ENCODE data around the gene ACADVL.

The ACADVL gene

DNA sequence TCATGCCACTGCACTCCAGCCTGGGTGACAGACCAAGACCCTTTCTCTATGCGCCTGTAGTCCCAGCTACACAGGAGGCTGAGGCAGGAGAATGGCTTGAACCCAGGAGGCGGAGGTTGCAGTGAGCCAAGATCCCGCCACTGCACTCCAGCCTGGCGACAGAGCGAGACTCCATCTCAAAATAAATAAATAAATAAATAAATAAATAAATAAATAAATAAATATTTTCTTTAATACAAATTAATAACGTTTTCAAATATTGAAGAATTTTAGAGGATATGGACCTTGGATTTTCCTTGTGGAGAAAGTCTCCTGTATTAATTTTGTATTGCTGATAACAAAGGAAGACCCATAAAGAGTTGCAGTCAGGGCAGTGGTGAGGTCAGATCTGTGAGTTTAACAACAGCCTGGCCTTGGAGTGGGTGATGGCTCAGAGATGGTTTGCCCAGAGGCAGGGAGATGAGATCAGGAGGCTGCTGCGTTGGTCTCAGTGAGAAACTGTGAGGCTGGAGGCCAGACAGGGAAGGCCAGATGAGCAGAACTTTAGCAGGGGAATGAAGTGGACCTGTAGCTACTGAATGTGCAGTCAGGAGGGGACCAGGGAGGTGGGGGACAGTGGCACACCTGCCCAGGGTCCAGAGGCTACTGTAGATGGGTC is 36.2 kb upstream of the ACADVL start:
- Histone ChIP-seq H3K9me3 (ENCODE audit: insufficient read depth, low read length) (no peaks in the 10 kb centered on the region), H3K9ac (ENCODE audit: insufficient read length, low read depth) (no peak overlapping the region), H3K27me3 (ENCODE audit: insufficient read depth, insufficient read length) (no peaks in the 10 kb centered on the region), H3K36me3 (ENCODE audit: insufficient read depth, insufficient read length, low read length) (peaks cover 3% of the 10 kb centered on the region), H3K4me1 (ENCODE audit: insufficient read depth, insufficient read length) (no peaks in the 10 kb centered on the region), H3K4me3 (ENCODE audit: insufficient read length, low read depth) (no peak overlapping the region)
- DNase-seq (ENCODE audit: low read depth, low spot score): no peak
- TF ChIP-seq SUZ12 (IDR thresholded peaks at IDR 0.05; ENCODE audit: extremely low read depth, insufficient read depth, insufficient read length) (no peak), YY1 (IDR thresholded peaks at IDR 0.05; ENCODE audit: insufficient read depth, insufficient read length) (no peak), ZNF274 (IDR thresholded peaks at IDR 0.05; ENCODE audit: low read depth, low read length) (no peak)

DNA sequence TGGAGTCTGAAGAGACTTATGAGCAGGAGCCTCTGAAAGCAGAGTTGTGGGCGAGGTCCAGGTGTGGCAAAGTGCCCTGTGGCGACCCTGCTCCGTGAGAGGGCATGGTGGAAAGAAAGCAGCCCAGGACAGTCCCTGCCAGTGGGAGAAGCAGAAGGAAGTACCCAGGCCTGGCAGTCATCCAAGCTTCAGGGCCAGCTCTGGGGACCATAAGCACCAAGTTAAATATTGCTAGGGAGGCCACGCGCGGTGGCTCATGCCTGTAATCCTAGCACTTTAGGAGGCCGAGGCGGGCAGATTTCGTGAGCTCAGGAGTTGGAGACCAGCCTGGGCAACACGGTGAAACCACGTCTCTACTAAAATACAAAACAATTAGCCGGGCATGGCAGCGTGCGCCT is 35.6 kb upstream of the ACADVL start:
- Histone ChIP-seq H3K36me3 (ENCODE audit: insufficient read depth, insufficient read length, low read length) (peaks cover 3% of the 10 kb centered on the region), H3K9me3 (ENCODE audit: insufficient read depth, low read length) (no peaks in the 10 kb centered on the region), H3K4me3 (ENCODE audit: insufficient read length, low read depth) (no peak overlapping the region), H3K27me3 (ENCODE audit: insufficient read depth, insufficient read length) (no peaks in the 10 kb centered on the region), H3K9ac (ENCODE audit: insufficient read length, low read depth) (no peak overlapping the region), H3K4me1 (ENCODE audit: insufficient read depth, insufficient read length) (no peaks in the 10 kb centered on the region)
- TF ChIP-seq YY1 (IDR thresholded peaks at IDR 0.05; ENCODE audit: insufficient read depth, insufficient read length) (no peak), ZNF274 (IDR thresholded peaks at IDR 0.05; ENCODE audit: low read depth, low read length) (no peak), SUZ12 (IDR thresholded peaks at IDR 0.05; ENCODE audit: extremely low read depth, insufficient read depth, insufficient read length) (no peak)
- DNase-seq (ENCODE audit: low read depth, low spot score): no peak

DNA sequence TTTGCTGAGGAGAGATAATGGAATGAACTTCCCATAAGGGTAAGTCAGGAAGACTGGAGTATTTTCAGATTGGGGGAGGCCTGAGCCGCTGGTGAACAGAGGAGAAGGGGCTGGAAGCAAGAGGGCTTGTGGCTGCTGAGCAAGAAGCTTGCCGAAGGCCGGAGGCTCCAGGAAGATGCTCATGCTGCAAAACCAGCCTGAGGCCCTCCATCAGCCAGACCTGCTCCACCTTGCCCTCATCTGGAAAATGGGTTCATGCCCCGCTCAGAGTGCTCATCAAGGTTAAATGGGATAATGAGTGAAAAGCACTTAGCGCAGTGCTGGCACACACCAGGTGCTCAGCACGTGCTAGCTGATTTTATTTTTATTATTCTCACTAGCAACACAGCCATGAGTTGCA is 35.1 kb upstream of the ACADVL start:
- H3K4me3 ChIP-seq (ENCODE audit: insufficient read length, low read depth): no peak overlapping the region
- TF ChIP-seq YY1 (IDR thresholded peaks at IDR 0.05; ENCODE audit: insufficient read depth, insufficient read length) (no peak), ZNF274 (IDR thresholded peaks at IDR 0.05; ENCODE audit: low read depth, low read length) (no peak), SUZ12 (IDR thresholded peaks at IDR 0.05; ENCODE audit: extremely low read depth, insufficient read depth, insufficient read length) (no peak)
- no peak overlapping the region for H3K9ac ChIP-seq (ENCODE audit: insufficient read length, low read depth)
- no peaks in the 10 kb centered on the region for H3K27me3 ChIP-seq (ENCODE audit: insufficient read depth, insufficient read length)
- H3K9me3 ChIP-seq (ENCODE audit: insufficient read depth, low read length): no peaks in the 10 kb centered on the region
- H3K4me1 ChIP-seq (ENCODE audit: insufficient read depth, insufficient read length): no peaks in the 10 kb centered on the region
- H3K36me3 ChIP-seq (ENCODE audit: insufficient read depth, insufficient read length, low read length): peaks cover 3% of the 10 kb centered on the region
- no peak for DNase-seq (ENCODE audit: low read depth, low spot score)

- TF ChIP-seq ZNF274 (IDR thresholded peaks at IDR 0.05; ENCODE audit: low read depth, low read length) (no peak), SUZ12 (IDR thresholded peaks at IDR 0.05; ENCODE audit: extremely low read depth, insufficient read depth, insufficient read length) (no peak), YY1 (IDR thresholded peaks at IDR 0.05; ENCODE audit: insufficient read depth, insufficient read length) (no peak)
- H3K27me3 ChIP-seq (ENCODE audit: insufficient read depth, insufficient read length): no peaks in the 10 kb centered on the region
- H3K4me3 ChIP-seq (ENCODE audit: insufficient read length, low read depth): no peak overlapping the region
- H3K4me1 ChIP-seq (ENCODE audit: insufficient read depth, insufficient read length): peaks cover 4% of the 10 kb centered on the region
- H3K9ac ChIP-seq (ENCODE audit: insufficient read length, low read depth): no peak overlapping the region
- DNase-seq (ENCODE audit: low read depth, low spot score): no peak
- H3K9me3 ChIP-seq (ENCODE audit: insufficient read depth, low read length): no peaks in the 10 kb centered on the region
- peaks cover 12% of the 10 kb centered on the region for H3K36me3 ChIP-seq (ENCODE audit: insufficient read depth, insufficient read length, low read length)
Measured at GRCh38 chr17:7186241-7186640, 33.5 kb upstream of the ACADVL start.

- H3K9me3 ChIP-seq (ENCODE audit: insufficient read depth, low read length): no peaks in the 10 kb centered on the region
- no peak for TF ChIP-seq YY1 (IDR thresholded peaks at IDR 0.05; ENCODE audit: insufficient read depth, insufficient read length)
- TF ChIP-seq SUZ12 (IDR thresholded peaks at IDR 0.05; ENCODE audit: extremely low read depth, insufficient read depth, insufficient read length): no peak
- no peak for TF ChIP-seq ZNF274 (IDR thresholded peaks at IDR 0.05; ENCODE audit: low read depth, low read length)
- no peak for DNase-seq (ENCODE audit: low read depth, low spot score)
- H3K4me1 ChIP-seq (ENCODE audit: insufficient read depth, insufficient read length): peaks cover 6% of the 10 kb centered on the region
- no peaks in the 10 kb centered on the region for H3K27me3 ChIP-seq (ENCODE audit: insufficient read depth, insufficient read length)
- no peak overlapping the region for H3K4me3 ChIP-seq (ENCODE audit: insufficient read length, low read depth)
- peaks cover 34% of the 10 kb centered on the region for H3K36me3 ChIP-seq (ENCODE audit: insufficient read depth, insufficient read length, low read length)
- peak overlapping the region; percentile 21 for H3K9ac ChIP-seq (ENCODE audit: insufficient read length, low read depth)
Measured at GRCh38 chr17:7190276-7190917, 29.3 kb upstream of the ACADVL start.

GRCh38 chr17:7191069-7191468 is 28.7 kb upstream of the ACADVL start:
- DNase-seq (ENCODE audit: low read depth, low spot score): no peak
- no peak overlapping the region for H3K9ac ChIP-seq (ENCODE audit: insufficient read length, low read depth)
- H3K9me3 ChIP-seq (ENCODE audit: insufficient read depth, low read length): no peaks in the 10 kb centered on the region
- no peak for TF ChIP-seq SUZ12 (IDR thresholded peaks at IDR 0.05; ENCODE audit: extremely low read depth, insufficient read depth, insufficient read length)
- TF ChIP-seq YY1 (IDR thresholded peaks at IDR 0.05; ENCODE audit: insufficient read depth, insufficient read length): no peak
- TF ChIP-seq ZNF274 (IDR thresholded peaks at IDR 0.05; ENCODE audit: low read depth, low read length): no peak
- H3K27me3 ChIP-seq (ENCODE audit: insufficient read depth, insufficient read length): no peaks in the 10 kb centered on the region
- H3K4me1 ChIP-seq (ENCODE audit: insufficient read depth, insufficient read length): peaks cover 6% of the 10 kb centered on the region
- no peak overlapping the region for H3K4me3 ChIP-seq (ENCODE audit: insufficient read length, low read depth)
- peaks cover 41% of the 10 kb centered on the region for H3K36me3 ChIP-seq (ENCODE audit: insufficient read depth, insufficient read length, low read length)

DNA sequence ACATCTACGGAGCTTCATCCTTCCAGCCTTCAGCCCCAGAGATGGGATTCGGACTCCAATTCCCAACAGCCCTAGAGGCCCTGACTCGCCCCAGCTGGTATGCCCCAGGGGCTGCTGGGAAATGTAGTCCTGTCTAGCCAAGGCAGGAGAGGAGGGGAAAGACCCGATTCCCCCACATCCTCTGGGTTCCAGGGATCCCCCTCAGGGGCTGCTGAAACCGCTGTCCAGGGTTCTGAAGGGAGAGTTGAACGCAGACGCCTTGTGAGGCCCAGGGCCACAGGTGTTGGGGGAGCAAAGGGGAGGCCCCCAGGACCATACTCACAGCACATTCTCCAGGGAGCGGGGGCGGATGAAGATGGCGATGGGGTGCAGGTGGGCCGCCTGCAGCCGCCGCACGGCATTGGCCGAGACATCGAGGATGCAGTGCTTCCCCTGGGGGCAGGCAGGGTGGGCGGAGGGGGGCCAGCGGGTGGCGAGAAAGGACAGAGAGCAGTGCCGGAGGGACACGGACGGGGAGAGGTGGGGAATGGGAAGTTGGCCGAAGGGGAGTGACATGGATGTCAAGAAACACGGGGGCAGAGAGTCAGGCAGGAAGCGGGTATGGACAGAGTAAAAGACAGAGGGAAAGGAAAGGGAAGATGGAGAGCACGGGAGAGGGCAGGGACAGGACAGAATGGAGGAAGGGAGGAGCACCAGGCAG is 28.0 kb upstream of the ACADVL start:
- H3K36me3 ChIP-seq (ENCODE audit: insufficient read depth, insufficient read length, low read length): peaks cover 46% of the 10 kb centered on the region
- no peak overlapping the region for H3K4me3 ChIP-seq (ENCODE audit: insufficient read length, low read depth)
- no peaks in the 10 kb centered on the region for H3K27me3 ChIP-seq (ENCODE audit: insufficient read depth, insufficient read length)
- peaks cover 6% of the 10 kb centered on the region for H3K4me1 ChIP-seq (ENCODE audit: insufficient read depth, insufficient read length)
- TF ChIP-seq SUZ12 (IDR thresholded peaks at IDR 0.05; ENCODE audit: extremely low read depth, insufficient read depth, insufficient read length): no peak
- no peak for TF ChIP-seq ZNF274 (IDR thresholded peaks at IDR 0.05; ENCODE audit: low read depth, low read length)
- no peak for TF ChIP-seq YY1 (IDR thresholded peaks at IDR 0.05; ENCODE audit: insufficient read depth, insufficient read length)
- DNase-seq (ENCODE audit: low read depth, low spot score): peak; percentile 47
- H3K9me3 ChIP-seq (ENCODE audit: insufficient read depth, low read length): no peaks in the 10 kb centered on the region
- H3K9ac ChIP-seq (ENCODE audit: insufficient read length, low read depth): no peak overlapping the region

Measured in NT2/D1 (cell line).